Esophagus muscularis mucosa (tissue), 3 donors: ENCODE data around the gene XPO4.
"Not testable (repeated sequence)": the region's sequence is repeated elsewhere in the genome, so short reads cannot be mapped to it uniquely, and the experiment has no call there.

ENCODE experiments used
- CTCF ChIP-seq, 3 experiments: fragments of 200-600 bp in 2 of 3; fragments of 450-650 bp in 1 of 3; sonication (generic) in 2 of 3; IDR thresholded peaks; one replicate each; pipeline ENCODE4 v1.5.1; 2017 to 2019; ENCODE audit warnings: antibody characterized with exemption in 3 of 3, mild to moderate bottlenecking in 2 of 3, moderate library complexity in 1 of 3
- EP300 ChIP-seq: sonication (generic); formaldehyde crosslinking; IDR thresholded peaks from one replicate; pipeline ENCODE4 v1.6.1; 2017; ENCODE audit warnings: antibody characterized with exemption

GRCh38 chr13:20890540-20890939 is 12.0 kb downstream of the XPO4 start:
- not testable (repeated sequence) for TF ChIP-seq EP300; CTCF (IDR thresholded peaks at IDR 0.05)
